ENCODE measurements around the gene AVP. TPM values are rescaled to one million over a fixed set of nuclear protein-coding genes. Genes with fewer than 3 reads are reported as not detected.
"Not testable (repeated sequence)": the region's sequence is repeated elsewhere in the genome, so short reads cannot be mapped to it uniquely, and the experiment has no call there.

AVP gene
- total RNA-seq, 4 donors from 2014 or later: not detected

DNA sequence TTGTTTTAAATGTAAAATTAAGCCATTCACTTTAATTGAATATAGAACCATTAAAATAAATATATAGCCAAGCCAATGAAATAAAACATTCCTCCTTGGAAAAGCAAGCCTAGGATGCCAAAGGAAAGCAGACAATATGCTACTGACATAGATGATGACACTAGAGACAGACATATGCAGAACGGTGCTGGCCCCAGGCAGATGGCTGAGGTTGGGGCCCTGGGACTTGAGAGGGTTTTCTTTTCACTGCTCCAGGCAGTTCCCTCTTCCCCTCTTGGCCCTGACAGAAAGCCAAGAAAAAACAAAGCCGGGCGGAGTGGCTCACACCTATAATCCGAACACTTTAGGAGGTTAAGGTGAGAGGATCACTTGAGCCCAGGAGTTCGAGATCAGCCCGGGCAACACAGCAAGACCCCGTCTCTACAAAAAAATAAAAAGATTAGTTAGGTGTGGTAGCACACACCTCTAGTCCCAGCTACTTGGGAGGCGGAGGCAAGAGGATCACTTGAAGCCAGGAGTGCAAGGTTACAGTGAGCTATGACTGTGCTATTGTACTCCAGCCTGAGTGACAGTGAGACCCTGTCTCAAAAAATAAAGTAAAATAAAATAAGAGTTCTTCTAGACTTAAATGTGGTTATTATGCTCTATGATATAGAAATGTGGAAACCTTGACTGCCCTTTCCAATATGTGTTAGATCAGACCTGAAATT lies 43.9 kb upstream of the AVP start:
- H3K4me3 ChIP-seq: no peak overlapping the region
- no peaks in the 10 kb centered on the region for H3K36me3 ChIP-seq
- H3K27ac ChIP-seq: no peak overlapping the region
- H3K27me3 ChIP-seq: no peaks in the 10 kb centered on the region
- intact Hi-C loops (cut with DNase I; ENCODE audit: low total_unique reads): no loop called here
- no peak for DNase-seq
- no peaks in the 10 kb centered on the region for H3K4me1 ChIP-seq
- H3K9me3 ChIP-seq: no peaks in the 10 kb centered on the region
- no peak for TF ChIP-seq POLR2A (IDR thresholded peaks at IDR 0.05)
- TF ChIP-seq, protein P1, sequence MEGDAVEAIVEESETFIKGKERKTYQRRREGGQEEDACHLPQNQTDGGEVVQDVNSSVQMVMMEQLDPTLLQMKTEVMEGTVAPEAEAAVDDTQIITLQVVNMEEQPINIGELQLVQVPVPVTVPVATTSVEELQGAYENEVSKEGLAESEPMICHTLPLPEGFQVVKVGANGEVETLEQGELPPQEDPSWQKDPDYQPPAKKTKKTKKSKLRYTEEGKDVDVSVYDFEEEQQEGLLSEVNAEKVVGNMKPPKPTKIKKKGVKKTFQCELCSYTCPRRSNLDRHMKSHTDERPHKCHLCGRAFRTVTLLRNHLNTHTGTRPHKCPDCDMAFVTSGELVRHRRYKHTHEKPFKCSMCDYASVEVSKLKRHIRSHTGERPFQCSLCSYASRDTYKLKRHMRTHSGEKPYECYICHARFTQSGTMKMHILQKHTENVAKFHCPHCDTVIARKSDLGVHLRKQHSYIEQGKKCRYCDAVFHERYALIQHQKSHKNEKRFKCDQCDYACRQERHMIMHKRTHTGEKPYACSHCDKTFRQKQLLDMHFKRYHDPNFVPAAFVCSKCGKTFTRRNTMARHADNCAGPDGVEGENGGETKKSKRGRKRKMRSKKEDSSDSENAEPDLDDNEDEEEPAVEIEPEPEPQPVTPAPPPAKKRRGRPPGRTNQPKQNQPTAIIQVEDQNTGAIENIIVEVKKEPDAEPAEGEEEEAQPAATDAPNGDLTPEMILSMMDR (IDR thresholded peaks at IDR 0.05): no peak

DNA sequence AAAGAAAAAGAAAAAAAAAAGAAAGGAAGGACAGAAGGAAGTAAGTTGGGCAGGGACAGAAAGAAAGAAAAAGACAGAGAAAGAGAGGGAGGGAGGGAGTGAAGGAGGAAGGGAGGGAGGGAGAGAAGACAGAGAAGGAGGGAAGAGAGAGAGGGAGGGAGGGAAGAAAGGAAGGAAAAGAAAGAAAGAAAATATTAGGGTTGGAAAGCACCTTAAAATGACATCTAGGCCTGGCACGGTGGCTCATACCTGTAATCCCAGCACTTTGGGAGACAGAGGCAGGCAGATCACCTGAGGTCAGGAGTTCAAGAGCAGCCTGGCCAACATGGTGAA lies 42.0 kb upstream of the AVP start:
- H3K27ac ChIP-seq: no peak overlapping the region
- no peak for DNase-seq
- no peaks in the 10 kb centered on the region for H3K4me1 ChIP-seq
- no peaks in the 10 kb centered on the region for H3K9me3 ChIP-seq
- no peak for TF ChIP-seq POLR2A (IDR thresholded peaks at IDR 0.05)
- H3K36me3 ChIP-seq: no peaks in the 10 kb centered on the region
- H3K27me3 ChIP-seq: no peaks in the 10 kb centered on the region
- intact Hi-C loops (cut with DNase I; ENCODE audit: low total_unique reads): no loop called here
- no peak overlapping the region for H3K4me3 ChIP-seq

DNA sequence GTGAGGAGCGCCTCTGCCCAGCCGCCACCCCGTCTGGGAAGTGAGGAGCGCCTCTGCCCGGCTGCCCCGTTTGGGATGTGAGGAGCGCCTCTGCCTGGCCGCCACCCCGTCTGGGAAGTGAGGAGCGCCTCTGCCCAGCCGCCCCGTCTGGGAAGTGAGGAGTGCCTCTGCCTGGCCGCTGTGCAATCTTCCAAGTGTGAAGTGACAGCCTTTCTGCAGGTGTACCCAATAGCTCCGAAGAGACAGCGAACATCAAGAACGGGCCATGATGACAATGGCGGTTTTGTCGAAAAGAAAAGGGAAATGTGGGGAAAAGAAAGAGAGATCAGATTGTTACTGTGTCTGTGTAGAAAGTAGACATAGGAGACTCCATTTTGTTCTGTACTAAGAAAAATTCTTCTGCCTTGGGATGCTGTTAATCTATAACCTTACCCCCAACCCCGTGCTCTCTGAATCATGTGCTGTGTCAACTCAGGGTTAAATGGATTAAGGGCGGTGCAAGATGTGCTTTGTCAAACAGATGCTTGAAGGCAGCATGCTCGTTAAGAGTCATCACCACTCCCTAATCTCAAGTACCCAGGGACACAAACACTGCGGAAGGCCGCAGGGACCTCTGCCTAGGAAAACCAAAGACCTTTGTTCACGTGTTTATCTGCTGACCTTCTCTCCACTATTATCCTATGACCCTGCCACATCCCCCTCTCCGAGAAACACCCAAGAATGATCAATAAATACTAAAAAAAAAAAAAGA lies 41.4 kb upstream of the AVP start:
- H3K27me3 ChIP-seq; DNase-seq; H3K36me3 ChIP-seq; H3K27ac ChIP-seq; H3K4me3 ChIP-seq; H3K4me1 ChIP-seq; intact Hi-C loops (cut with DNase I; ENCODE audit: low total_unique reads); H3K9me3 ChIP-seq: not testable (repeated sequence)

DNA sequence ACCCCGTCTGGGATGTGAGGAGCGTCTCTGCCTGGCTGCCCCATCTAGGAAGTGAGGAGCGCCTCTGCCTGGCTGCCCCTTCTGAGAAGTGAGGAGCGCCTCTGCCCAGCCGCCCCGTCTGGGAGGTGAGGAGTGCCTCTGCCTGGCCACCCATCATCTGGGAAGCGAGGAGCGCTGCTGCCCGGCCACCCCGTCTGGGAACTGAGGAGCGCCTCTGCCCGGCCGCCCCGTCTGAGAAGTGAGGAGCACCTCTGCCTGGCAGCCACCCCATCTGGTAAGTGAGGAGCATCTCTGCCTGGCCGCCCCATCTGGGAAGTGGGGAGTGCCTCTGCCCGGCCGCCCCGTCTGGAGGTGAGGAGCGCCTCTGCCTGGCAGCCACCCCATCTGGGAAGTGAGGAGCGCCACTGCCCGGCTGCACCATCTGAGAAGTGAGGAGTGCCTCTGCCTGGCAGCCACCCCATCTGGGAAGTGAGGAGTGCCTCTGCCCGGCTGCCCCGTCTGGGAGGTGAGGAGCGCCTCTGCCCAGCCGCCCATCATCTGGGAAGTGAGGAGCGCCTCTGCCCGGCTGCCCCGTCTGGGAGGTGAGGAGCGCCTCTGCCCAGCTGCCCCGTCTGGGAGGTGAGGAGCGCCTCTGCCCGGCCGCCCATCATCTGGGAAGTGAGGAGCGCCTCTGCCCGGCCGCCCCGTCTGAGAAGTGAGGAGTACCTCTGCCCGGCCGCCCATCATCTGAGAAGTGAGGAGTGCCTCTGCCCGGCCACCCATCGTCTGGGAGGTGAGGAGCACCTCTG lies 40.4 kb upstream of the AVP start:
- DNase-seq; H3K27ac ChIP-seq; intact Hi-C loops (cut with DNase I; ENCODE audit: low total_unique reads); H3K4me3 ChIP-seq; H3K9me3 ChIP-seq; H3K36me3 ChIP-seq; H3K27me3 ChIP-seq; H3K4me1 ChIP-seq: not testable (repeated sequence)

DNA sequence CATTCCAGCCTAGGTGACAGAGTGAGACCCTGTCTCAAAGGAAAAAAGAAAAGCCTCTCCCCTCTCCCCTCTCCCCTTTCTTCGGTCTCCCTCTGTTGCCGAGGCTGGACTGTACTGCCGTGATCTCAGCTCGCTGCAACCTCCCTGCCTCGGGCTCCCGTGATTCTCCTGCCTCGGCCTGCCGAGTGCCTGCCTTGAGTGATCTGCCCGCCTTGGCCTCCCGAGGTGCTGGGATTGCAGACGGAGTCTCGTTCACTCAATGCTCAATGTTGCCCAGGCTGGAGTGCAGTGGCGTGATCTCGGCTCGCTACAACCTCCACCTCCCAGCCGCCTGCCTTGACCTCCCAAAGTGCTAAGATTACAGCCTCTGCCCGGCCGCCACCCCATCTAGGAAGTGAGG lies 39.6 kb upstream of the AVP start:
- H3K27me3 ChIP-seq; H3K4me1 ChIP-seq; intact Hi-C loops (cut with DNase I; ENCODE audit: low total_unique reads); H3K36me3 ChIP-seq; H3K27ac ChIP-seq; H3K4me3 ChIP-seq; DNase-seq; H3K9me3 ChIP-seq: not testable (repeated sequence)

DNA sequence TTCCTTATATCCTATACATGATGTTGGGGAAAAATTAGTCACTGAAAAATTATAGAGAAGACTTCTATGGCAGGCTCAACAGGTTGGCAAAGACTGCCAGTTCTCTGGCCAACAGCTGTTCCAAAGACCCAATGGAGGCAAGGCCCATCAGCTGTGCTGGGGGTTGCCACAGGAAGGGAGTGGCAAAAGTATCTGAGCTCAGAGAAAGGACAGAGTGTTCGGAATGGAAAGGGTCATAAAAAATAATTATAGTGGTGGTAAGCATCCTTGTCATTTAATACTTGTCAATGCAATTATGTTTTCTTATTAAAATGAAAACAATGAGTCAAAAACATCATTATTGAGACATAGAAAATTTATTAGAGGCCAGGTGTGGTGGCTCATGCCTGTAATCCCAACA lies 39.0 kb upstream of the AVP start:
- H3K4me1 ChIP-seq: no peaks in the 10 kb centered on the region
- H3K27me3 ChIP-seq: no peaks in the 10 kb centered on the region
- DNase-seq: no peak
- no peak overlapping the region for H3K27ac ChIP-seq
- H3K36me3 ChIP-seq: no peaks in the 10 kb centered on the region
- intact Hi-C loops (cut with DNase I; ENCODE audit: low total_unique reads): no loop called here
- H3K9me3 ChIP-seq: no peaks in the 10 kb centered on the region
- TF ChIP-seq, protein P1 (IDR thresholded peaks at IDR 0.05): no peak
- TF ChIP-seq POLR2A (IDR thresholded peaks at IDR 0.05): no peak
- H3K4me3 ChIP-seq: no peak overlapping the region

DNA sequence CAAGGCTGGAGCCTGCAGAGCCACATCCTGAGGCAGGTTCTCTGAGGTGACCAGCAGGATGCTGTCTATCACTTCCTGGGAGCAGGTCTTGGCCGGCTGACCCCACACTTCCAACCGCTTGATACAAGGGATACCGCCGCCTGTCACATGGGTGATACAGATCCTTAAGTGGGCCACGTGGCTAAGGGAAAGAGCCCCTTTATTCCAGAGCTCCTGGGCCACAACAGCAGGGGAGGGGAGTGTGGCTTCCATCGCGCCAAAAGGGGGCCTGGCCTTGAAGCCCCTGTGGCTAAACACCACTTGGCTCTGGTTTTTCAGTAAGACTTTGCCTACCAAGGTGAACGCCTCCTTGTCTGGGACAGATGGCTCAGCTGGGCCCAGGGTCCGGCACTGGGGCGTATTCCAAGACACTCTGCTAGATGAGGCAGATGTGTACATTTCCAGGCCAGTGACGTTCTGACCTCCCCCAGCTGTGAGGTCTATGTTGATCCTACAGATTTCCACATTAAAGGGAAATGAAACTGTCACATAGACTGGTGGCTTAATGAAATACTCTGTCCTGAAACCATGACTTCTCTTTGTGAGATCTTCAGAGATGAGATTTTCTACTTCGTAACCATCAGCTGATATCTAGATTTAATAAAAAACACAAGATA lies 37.6 kb upstream of the AVP start:
- Histone ChIP-seq H3K27me3 (no peaks in the 10 kb centered on the region), H3K4me1 (no peaks in the 10 kb centered on the region), H3K36me3 (no peaks in the 10 kb centered on the region), H3K27ac (no peak overlapping the region), H3K9me3 (no peaks in the 10 kb centered on the region), H3K4me3 (no peak overlapping the region)
- DNase-seq: no peak
- intact Hi-C loops (cut with DNase I; ENCODE audit: low total_unique reads): no loop called here
- TF ChIP-seq, protein P1 (IDR thresholded peaks at IDR 0.05): no peak
- no peak for TF ChIP-seq POLR2A (IDR thresholded peaks at IDR 0.05)

Measured in uterus (tissue), 4 donors.